Fibroblast of lung (primary cell): ENCODE measurements around the gene METTL25B. TPM values are rescaled to one million over a fixed set of nuclear protein-coding genes. Genes with fewer than 3 reads are reported as not detected.
A peak's percentile ranks its signal among the peaks of the same experiment; 100 is the strongest.

ENCODE experiments used
- DNase-seq, 2 donors: peaks; one replicate each; pipeline versions ENCODE4 v3.0.0 to v3.0.0-alpha.2; 2010; ENCODE audit warnings: low read depth in 2 of 2
- H2AFZ ChIP-seq: 2 replicates; pipeline ENCODE4 v1.5.1; 2012; ENCODE audit warnings: low read length, control low read depth, inconsistent platforms
- H3K27ac ChIP-seq: 2 replicates; pipeline ENCODE4 v1.5.1; 2011; ENCODE audit warnings: low read length, control low read depth; ENCODE audit not compliant: insufficient read depth
- H3K27me3 ChIP-seq: 2 replicates; pipeline ENCODE4 v1.5.1; 2011; ENCODE audit warnings: mild to moderate bottlenecking, low read length; ENCODE audit not compliant: control insufficient read depth, insufficient read depth
- H3K36me3 ChIP-seq: 2 replicates; pipeline ENCODE4 v1.5.1; 2011; ENCODE audit warnings: low read length; ENCODE audit not compliant: control insufficient read depth, insufficient read depth
- H3K4me1 ChIP-seq: 2 replicates; pipeline ENCODE4 v1.5.1; 2011; ENCODE audit warnings: low read length; ENCODE audit not compliant: control insufficient read depth, insufficient read depth; ENCODE audit errors: extremely low read depth
- H3K4me2 ChIP-seq: 2 replicates; pipeline ENCODE4 v1.5.1; 2011; ENCODE audit warnings: low read length, control low read depth; ENCODE audit not compliant: insufficient read depth; ENCODE audit errors: extremely low read depth
- H3K4me3 ChIP-seq, 4 experiments: fragments of 200-600 bp in 1 of 4; sonication (generic) in 1 of 4; replicated peaks in 1 of 4; 2 replicates each; pipeline ENCODE4 v1.5.1; 2011 to 2016; ENCODE audit warnings: low read length in 4 of 4, low read depth in 3 of 4, mild to moderate bottlenecking in 3 of 4, control low read depth in 2 of 4, inconsistent platforms in 1 of 4, mixed read lengths in 1 of 4; ENCODE audit not compliant: insufficient read depth in 1 of 4; ENCODE audit errors: control extremely low read depth in 1 of 4
- H3K79me2 ChIP-seq: 2 replicates; pipeline ENCODE4 v1.5.1; 2012; ENCODE audit warnings: mild to moderate bottlenecking, low read length, inconsistent platforms; ENCODE audit not compliant: control insufficient read depth, insufficient read depth
- H3K9ac ChIP-seq: 2 replicates; pipeline ENCODE4 v1.5.1; 2011; ENCODE audit warnings: mild to moderate bottlenecking, low read length, control low read depth; ENCODE audit not compliant: insufficient read depth
- H3K9me3 ChIP-seq: 2 replicates; pipeline ENCODE4 v1.5.1; 2012; ENCODE audit warnings: low read depth, low read length; ENCODE audit not compliant: control insufficient read depth, insufficient read depth
- H4K20me1 ChIP-seq: 2 replicates; pipeline ENCODE4 v1.5.1; 2011; ENCODE audit warnings: low read length; ENCODE audit not compliant: control insufficient read depth, insufficient read depth; ENCODE audit errors: extremely low read depth
- CTCF ChIP-seq, 2 donors: IDR thresholded peaks in 1 of 2; conservative IDR thresholded peaks in 1 of 2; 1 replicate in 1 of 2; 2 replicates in 1 of 2; pipeline ENCODE4 v1.5.1; 2011 to 2012; ENCODE audit warnings: low read length in 2 of 2, control low read depth in 1 of 2, inconsistent platforms in 1 of 2, low read depth in 1 of 2, mild to moderate bottlenecking in 1 of 2
- EZH2 ChIP-seq: IDR thresholded peaks from 2 replicates; pipeline ENCODE4 v1.5.1; 2012; ENCODE audit warnings: low read length, control low read depth, mild to moderate bottlenecking; ENCODE audit errors: missing control alignments
- polyA plus RNA-seq, 2 donors: library from polyadenylated mRNA; depleted of rRNA in 1 of 2; stranded (reverse) in 1 of 2; unstranded in 1 of 2; fragments of >200 nt; gene quantifications; 2 replicates each; pipeline ENCODE4 v1.2.1, GENCODE V29; 2011 to 2012; ENCODE audit warnings: missing spikeins in 1 of 2
- total RNA-seq: library from RNA; depleted of rRNA; stranded (reverse); fragments of >200 nt; gene quantifications from 2 replicates; pipeline ENCODE4 v1.2.1, GENCODE V29; 2014

METTL25B gene
- total and polyA plus RNA-seq, 2 donors (not counting 1 experiment from before 2014, with no cell fraction given): 5.5 to 17.3 TPM

DNA sequence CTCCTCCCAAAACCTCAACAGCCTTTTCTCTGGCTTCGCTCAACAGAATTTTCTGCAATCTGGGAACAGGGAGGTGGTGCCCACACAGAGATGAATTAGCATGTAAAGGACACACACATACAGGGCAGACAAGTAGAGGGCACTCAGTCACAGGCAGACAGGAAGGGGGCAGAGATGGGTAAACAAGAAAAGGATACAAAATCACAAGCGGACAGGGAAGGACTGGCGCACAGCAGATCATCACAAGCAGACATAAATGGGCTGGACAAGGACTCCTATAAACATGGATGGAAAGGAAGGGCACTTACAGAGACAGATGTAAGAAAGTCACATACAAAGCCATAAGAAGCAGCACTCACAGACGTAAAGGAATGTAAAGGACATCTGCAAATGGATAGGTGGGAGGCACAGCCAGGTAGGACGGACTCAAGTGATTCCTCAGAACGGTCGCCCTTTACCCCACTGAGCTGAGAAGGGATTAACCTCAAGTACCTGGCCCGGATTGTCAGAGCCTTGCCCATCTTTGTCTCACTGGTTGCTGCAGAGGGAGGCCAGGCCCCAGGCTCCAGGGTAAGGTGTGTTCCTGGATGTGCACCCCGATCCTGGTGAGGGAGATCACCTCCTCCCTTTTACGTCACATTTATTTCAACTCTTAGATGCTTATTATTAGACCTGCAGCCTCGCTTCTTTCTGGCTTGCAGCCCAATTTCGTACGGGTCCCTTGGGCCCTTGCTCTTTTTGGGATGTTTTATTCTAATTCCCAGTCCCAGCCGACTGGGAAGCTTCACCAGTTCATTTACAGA is 38.2 kb downstream of the METTL25B start:
- peaks cover 38% of the 10 kb centered on the region for H3K79me2 ChIP-seq
- DNase-seq: no peak
- H3K27me3 ChIP-seq: no peaks in the 10 kb centered on the region

DNA sequence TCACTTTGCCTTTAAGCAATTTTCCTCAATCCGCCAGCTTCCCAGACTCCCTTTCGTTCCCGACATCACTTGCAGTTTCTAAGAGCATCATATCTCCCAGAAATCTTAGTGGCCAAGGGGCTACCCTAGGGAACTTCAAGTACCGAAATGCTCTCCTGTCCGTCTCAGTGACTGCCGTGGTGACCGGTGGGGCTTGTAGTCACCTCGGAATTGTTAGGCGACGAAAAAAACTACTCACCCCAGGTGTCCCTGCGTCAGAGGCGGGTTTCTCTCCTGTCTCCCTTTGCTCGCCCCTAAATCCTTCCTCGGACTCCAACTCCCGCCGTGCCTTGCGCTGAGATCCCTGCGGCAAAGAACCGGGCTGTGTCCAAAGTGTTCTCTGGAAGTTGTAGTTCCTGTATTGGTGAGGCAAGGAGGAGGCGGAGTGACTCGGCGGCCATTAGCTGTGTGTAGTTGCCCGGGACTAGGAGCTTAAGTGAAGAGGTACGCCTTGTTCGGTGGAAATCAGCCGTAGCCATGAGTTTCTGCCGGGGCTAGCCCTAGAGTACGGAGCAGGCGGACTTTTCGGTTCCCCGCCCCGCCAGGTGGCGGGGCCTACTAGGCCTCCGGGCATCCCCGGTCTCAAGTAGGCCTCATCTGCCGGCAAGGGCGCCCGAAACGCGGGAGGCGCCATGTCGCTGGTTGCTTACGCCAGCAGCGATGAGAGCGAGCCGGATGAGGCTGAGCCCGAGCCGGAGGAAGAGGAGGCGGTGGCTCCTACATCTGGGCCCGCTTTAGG is 39.0 kb downstream of the METTL25B start, which contains the start of gene PRCC:
PRCC (plus strand) TSS at position 435 of the 778 bp plus-strand sequence; CDS start at position 672, 237 bp downstream.
- Histone ChIP-seq H3K36me3 (peaks cover 3% of the 10 kb centered on the region), H3K4me3 (peak within 1 kb of the TSS; percentile 93 to 97 (median 96)), H4K20me1 (no peaks in the 10 kb centered on the region), H3K27ac (peak within 1 kb of the TSS; percentile 93), H3K4me1 (no peaks in the 10 kb centered on the region), H3K79me2 (peaks cover 44% of the 10 kb centered on the region), H2AFZ (peak within 1 kb of the TSS; percentile 82), H3K4me2 (peak within 1 kb of the TSS; percentile 95), H3K9me3 (no peaks in the 10 kb centered on the region), H3K9ac (peak within 1 kb of the TSS; percentile 95), H3K27me3 (no peaks in the 10 kb centered on the region)
- DNase-seq: peak; percentile 100
- TF ChIP-seq CTCF (conservative IDR thresholded peaks at IDR 0.05 in 1 of 2, IDR thresholded peaks at IDR 0.05 in 1 of 2; ENCODE audit: low read depth in 1 of 2, low read length in 2 of 2) (no peak), EZH2 (no peak)

More for the DNA sequence above, 38.2 kb downstream of the METTL25B start:
- peak overlapping the region; percentile 82 for H2AFZ ChIP-seq
- H3K4me3 ChIP-seq: peak overlapping the region; percentile 51 to 97 (median 82)
- H3K4me1 ChIP-seq: no peaks in the 10 kb centered on the region
- no peak for TF ChIP-seq CTCF (conservative IDR thresholded peaks at IDR 0.05 in 1 of 2, IDR thresholded peaks at IDR 0.05 in 1 of 2; ENCODE audit: low read depth in 1 of 2, low read length in 2 of 2)
- TF ChIP-seq EZH2: no peak
- H3K27ac ChIP-seq: peak overlapping the region; percentile 93
- H3K36me3 ChIP-seq: peaks cover 3% of the 10 kb centered on the region
- H3K4me2 ChIP-seq: peak overlapping the region; percentile 95
- peak overlapping the region; percentile 54 for H3K9ac ChIP-seq
- H3K9me3 ChIP-seq: no peaks in the 10 kb centered on the region
- H4K20me1 ChIP-seq: no peaks in the 10 kb centered on the region
